NCI-H524 (cell line): ENCODE data around the gene TESPA1.

Source experiments
- DNase-seq, 2 experiments: peaks; one replicate each; lab custom pipeline; 2025; lab: John Stamatoyannopoulos, UW

TESPA1 gene

GRCh38 chr12:54983536-54984101 lies 943 bp downstream of the TESPA1 start:
- DNase-seq = no peak

- no peak for DNase-seq
These were observed 2.8 kb downstream of the TESPA1 start for GRCh38 chr12:54981796-54982195.

- no peak for DNase-seq
These were observed 4.2 kb downstream of the TESPA1 start for GRCh38 chr12:54980341-54980740.

- DNase-seq = no peak
These were observed 6.7 kb downstream of the TESPA1 start for GRCh38 chr12:54977857-54978256.

GRCh38 chr12:54977155-54977554 lies 7.4 kb downstream of the TESPA1 start:
- DNase-seq = no peak

- no peak for DNase-seq
These were observed 8.7 kb downstream of the TESPA1 start for GRCh38 chr12:54975875-54976274.

GRCh38 chr12:54975272-54975671 lies 9.3 kb downstream of the TESPA1 start:
- no peak for DNase-seq

- DNase-seq = no peak
These were observed 10.3 kb downstream of the TESPA1 start for GRCh38 chr12:54974279-54974678.

- no peak for DNase-seq
These were observed 11.0 kb downstream of the TESPA1 start for GRCh38 chr12:54973556-54973955.

GRCh38 chr12:54970741-54971140 lies 13.8 kb downstream of the TESPA1 start:
- no peak for DNase-seq

GRCh38 chr12:54968181-54968730 lies 16.3 kb downstream of the TESPA1 start:
- no peak for DNase-seq

GRCh38 chr12:54967461-54967860 lies 17.1 kb downstream of the TESPA1 start:
- no peak for DNase-seq

- DNase-seq = no peak
These were observed 23.4 kb downstream of the TESPA1 start for GRCh38 chr12:54961190-54961589.

- DNase-seq = no peak
These were observed 25.1 kb downstream of the TESPA1 start for GRCh38 chr12:54959291-54960018.

GRCh38 chr12:54958048-54958658 lies 26.4 kb downstream of the TESPA1 start:
- peak; percentile 27 to 71 for DNase-seq

GRCh38 chr12:54956818-54957641 lies 27.5 kb downstream of the TESPA1 start:
- no peak for DNase-seq

GRCh38 chr12:54956322-54956721 lies 28.2 kb downstream of the TESPA1 start:
- DNase-seq = no peak

- DNase-seq = no peak
These were observed 29.8 kb downstream of the TESPA1 start for GRCh38 chr12:54954801-54955200.

- no peak for DNase-seq
These were observed 30.3 kb downstream of the TESPA1 start for GRCh38 chr12:54954228-54954627.

GRCh38 chr12:54950071-54950727 lies 34.4 kb downstream of the TESPA1 start:
- DNase-seq = no peak

- no peak for DNase-seq
These were observed 35.4 kb downstream of the TESPA1 start for GRCh38 chr12:54949073-54949711.
